GM12892 (cell line): ENCODE data around the gene ALPL.

ENCODE experiments used
- POLR2A ChIP-seq: IDR thresholded peaks from 2 replicates; pipeline ENCODE4 v1.6.1; 2011; ENCODE audit warnings: low read depth, low read length, control low read depth
- TAF1 ChIP-seq: IDR thresholded peaks from 2 replicates; pipeline ENCODE4 v1.6.1; 2011; ENCODE audit warnings: low read depth, mild to moderate bottlenecking, control low read depth, low read length, borderline replicate concordance

- TF ChIP-seq POLR2A (no peak), TAF1 (no peak)
These were observed 74.9 kb downstream of the ALPL start for GRCh38 chr1:21584096-21584495.
